GM11168 (cell line): ENCODE results near the gene DMAP1.

Experiments
- in situ Hi-C: fragments of 300-500 bp; cut with MboI; formaldehyde crosslinking; loops from one replicate; pipeline ENCODE4 v1.12.0; 2022; ENCODE audit warnings: low sequenced_read_pairs; ENCODE audit not compliant: unreplicated experiment

Gene DMAP1

DNA sequence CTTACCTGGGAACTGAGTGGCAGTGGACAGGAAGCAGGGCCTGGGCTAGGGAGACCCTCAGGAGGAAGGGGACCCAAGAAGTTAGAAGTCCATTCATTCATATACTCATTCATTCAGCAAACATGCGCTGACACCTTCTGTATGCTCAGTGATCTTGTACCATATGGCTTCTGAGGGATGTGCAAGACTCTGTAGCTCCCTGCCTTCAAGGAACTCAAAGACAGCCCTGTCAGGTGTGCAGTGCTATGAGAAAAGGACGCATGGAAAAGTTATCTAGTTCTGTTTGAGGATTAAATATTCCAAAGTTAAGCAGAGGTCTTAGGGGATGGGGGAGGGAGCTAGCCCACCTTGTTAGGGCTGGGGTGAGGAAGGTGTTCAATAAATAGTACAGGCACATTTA, 12.5 kb downstream of the DMAP1 start:
- in situ Hi-C loops, result no loop called here

DNA sequence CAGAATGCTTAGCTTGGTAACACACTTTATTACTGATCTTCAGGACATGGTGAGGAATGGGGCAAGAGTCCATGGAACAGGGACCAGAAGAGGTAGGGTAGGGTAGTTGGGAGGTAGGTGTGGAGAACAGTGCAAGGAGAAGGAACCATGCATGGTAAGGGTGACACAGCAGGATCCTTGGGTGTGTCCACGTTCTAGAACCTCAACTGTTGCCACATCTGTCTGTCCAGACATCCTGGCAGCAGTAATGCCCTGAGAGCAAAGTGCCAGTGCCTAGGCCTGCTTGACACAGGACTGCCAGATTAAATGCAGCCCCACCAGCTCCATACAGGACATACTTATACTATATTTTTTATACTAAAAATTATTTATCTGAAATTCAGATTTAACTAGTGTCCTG, 13.9 kb downstream of the DMAP1 start:
- in situ Hi-C loops, result no loop called here

DNA sequence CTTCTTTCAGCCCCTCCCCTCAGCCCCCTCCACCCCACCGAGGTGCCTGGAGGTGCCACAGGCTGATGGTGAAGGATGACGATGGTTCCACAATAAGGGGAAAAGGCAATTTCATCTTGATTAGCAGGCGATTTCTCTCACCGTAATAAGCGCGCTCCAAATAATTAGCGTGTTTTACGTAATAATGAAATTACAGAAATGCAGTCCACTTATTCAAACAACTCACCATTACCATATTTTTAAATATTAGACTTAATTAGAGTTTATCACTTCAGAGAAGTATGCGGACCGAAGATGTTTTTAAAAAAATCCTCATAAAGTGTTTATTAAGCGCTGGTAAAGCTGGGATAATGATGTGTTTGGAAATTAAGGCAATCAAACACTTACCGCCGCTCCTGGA, 14.9 kb downstream of the DMAP1 start:
- in situ Hi-C loops, result no loop called here

DNA sequence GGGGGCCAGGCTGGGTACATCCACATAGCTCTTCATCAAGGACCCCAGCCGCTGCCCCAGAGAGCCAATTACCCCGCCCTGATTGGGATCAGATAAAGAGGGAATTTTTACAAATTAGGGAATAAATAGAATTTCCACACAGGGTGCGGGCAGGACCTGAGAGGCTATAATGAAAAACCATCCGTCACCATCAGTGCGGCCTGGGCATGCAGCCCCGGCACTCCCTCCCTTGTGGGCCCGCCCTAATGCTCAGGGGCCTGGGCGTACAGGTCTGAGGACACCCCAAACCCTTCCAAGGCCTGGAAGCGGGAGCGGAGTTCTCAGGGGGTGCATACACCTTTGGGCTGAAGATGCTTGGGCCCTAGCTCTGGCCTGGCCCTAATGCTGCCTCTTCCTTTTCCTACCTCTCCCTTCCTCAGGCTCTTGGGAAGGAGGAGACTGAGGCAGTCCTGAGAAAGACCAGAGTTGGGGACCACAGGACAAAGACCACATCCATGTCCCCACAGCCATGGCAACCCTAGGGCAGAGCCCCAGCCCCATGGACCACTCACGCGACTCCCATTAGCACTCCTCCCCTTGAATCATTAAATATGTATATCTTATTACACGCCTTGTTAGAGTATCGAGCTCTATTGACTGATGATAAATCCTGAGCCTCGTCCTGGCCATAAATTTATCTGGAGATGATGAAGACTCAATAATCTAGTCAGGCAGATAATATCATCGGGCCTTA, 16.3 kb downstream of the DMAP1 start:
- in situ Hi-C loops, result no loop called here

DNA sequence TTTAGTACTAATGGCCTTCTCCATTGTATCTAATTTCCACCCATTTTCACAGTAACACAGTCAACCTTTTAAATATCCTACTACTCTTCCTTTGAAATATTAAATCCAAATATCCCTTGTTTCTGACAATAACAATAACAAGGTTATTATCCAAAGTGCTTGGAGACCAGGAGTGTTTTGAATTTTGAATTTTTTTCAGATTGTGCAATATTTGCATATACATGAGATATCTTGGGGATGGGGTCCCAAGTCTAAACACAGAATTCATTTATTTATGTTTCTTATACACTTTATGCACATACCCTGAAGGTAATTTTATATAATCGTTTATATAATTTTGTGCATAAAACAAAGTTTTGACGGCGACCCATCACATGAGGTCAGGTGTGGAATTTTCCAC, 17.5 kb downstream of the DMAP1 start:
- in situ Hi-C loops, result no loop called here

DNA sequence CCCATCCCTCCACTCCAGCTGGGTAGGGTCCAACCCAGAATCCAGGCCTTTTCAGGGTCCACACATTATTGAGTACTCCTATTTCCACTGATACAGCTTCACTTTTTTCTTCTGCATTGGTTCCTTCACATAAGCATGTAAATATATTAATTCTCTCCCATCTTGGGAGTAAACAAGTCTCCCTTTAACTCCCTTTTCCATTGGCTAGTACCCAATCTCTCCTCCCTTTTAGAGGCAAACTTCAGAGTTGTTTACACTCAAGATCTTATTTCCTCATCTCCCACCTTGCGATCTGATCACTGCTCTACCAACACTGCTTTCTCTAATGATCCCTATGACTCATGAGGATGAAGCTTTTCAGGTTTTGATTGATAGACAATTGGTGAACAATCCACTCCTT, 20.3 kb downstream of the DMAP1 start:
- in situ Hi-C loops, result no loop called here

DNA sequence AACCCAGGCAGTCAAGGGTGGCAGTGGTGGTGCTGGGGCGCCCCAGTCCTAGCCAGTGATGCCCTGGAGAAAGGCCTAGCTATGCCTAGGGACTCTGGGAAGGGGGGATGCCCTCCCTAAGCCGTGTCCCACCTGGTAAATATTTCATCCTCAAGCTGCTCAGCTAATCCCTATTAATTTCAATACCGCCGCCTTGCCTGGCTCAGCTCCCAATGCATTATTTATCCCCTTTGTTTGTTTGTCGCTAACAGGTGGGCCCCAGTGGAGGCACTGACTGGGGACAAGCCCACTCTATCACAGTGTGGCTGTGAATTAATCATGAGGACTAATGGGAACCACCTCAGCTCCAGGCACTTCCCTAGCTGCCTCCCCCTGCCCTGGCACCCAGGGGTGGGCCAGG, 22.5 kb downstream of the DMAP1 start:
- in situ Hi-C loops, result no loop called here

DNA sequence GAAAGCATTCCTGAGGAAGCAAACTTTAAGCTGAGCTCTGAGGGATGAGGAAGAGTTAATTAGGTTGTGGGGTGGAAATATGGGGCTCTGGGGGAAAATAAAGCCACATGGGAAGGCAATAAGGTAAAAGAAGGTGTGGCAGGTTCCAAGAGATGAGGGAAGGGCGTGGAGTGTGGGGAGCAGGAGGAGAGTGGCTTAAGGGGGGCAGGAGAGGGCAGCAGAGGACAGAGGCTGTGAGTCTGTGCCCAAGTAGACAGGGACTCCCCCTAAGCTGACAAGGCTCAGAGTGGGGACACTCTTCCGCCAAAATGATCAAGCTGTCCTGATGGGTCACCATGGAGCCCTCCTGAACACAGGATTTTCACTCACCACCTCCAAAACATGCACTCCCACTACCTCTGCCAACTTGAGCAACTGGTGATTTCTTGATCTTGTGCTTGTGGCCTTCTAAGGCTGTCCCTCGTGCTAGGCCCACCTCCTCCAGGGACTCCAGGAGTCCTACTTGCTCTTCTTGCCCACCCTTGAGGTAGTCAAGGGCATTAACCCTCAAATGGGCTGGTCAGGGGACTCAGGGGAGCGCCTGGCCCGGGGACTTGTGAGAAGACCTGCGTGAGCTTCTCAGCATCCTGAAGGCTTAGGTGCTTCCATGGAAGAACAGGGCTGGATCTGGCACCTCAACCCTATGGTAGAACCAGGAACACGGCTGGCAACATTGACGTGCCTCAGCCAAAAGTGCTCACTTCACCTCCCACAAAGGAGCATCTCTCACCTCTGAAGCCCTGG, 23.4 kb downstream of the DMAP1 start:
- in situ Hi-C loops, result no loop called here

DNA sequence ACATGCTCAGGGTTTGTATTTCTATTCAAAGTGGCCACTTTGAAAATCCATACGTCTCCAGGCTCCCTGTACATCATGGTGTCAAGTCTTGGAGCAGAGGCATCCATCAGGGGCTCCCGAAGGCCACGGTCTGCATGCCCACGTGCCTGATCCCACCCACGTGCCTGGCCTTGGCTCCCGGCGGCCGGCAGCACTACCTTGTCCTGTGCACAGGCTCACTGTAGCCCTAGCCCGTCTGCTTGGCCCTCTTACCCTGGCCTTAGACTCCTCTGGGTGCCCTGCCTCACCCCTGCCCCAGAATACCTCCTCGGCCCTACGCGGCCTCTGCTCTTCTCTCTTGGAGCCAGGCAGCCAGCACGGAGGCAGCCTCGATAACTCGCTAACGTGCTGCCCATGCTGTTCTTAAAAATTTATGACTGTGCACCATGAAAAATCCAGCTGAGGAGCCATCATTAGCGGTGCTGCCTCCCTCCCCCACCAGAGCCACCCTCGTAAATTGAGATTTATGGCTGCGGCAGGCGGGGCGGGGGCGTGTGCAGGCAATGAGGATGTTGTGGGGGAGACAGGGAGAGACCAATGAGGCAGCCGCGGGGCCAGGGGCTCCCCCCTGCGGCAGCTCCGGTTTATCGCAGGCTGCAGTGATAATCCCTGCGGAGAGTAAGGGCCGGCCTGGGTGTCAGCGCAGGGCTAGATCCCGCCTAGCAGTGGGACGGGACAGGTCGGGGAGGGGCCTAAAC, 24.6 kb downstream of the DMAP1 start:
- in situ Hi-C loops, result no loop called here

DNA sequence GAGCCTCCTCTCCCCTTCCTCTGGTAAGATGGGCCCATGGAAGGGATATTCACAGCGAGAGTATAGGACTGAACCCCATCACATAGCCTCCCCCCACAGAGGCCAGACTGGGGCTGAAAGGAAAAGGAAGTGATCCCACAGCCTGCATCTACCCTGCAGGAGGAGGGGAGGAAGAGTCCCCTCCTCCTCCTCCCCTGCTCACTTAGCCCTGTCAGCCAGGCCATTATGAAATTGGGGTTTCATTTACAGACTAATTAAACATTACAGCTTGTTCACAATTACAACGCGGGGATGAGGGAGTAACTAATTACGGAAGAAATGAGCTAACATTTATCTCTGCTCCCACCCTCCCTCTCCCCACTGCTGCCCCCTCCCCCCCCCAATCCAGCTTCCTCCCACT, 25.4 kb downstream of the DMAP1 start:
- in situ Hi-C loops, result no loop called here

DNA sequence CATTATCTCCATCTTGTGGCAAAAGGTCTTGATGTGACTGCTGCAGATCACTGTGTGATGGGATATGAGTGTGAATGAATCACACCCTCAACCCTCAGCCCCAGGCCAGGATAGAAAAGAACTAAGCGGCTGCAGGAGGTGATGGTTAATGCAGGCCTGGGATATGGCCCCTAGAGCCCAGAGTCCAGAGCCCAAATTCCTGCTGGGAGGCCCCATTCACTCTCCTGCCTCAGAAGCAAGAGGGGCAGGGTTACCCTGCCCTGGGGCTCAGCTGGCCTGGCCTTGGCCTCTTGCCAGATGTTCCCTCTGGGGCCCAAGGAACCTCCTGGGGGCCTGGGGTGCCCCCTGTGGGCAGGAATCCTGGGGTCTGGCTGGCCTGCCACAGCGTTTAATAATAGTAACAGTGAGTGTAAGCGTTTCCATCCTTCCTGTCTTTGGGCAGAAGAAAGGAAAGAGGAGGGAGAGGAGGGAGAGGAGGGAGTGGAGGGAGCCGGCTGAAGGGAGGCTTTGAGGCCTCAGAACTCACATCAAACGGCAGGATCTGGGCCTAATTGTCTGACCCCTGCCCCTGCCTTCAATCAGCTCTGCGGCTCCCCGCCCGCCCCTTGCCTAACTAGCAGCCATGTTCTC, 26.2 kb downstream of the DMAP1 start:
- in situ Hi-C loops, result no loop called here

DNA sequence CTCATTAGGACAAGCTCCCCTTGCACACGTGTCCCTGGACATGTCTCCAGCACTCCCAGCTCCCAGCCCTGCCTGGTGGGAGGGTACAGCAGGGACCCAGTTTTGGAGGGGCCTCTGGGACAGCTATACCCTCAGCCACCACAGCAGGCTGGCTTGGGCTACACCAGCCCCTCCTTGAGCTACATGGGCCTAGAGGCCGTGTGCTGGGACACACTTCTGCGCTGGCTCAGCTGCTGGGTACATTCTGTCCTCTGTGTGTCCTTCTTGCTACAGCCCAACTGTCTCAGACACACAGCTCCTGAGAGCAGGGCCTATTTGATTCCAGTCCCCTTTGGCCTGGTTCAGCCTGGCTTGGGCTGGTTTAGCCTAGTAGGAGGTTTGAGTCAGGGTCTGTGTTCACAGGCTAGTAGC, 26.7 kb downstream of the DMAP1 start:
- in situ Hi-C loops, result no loop called here

DNA sequence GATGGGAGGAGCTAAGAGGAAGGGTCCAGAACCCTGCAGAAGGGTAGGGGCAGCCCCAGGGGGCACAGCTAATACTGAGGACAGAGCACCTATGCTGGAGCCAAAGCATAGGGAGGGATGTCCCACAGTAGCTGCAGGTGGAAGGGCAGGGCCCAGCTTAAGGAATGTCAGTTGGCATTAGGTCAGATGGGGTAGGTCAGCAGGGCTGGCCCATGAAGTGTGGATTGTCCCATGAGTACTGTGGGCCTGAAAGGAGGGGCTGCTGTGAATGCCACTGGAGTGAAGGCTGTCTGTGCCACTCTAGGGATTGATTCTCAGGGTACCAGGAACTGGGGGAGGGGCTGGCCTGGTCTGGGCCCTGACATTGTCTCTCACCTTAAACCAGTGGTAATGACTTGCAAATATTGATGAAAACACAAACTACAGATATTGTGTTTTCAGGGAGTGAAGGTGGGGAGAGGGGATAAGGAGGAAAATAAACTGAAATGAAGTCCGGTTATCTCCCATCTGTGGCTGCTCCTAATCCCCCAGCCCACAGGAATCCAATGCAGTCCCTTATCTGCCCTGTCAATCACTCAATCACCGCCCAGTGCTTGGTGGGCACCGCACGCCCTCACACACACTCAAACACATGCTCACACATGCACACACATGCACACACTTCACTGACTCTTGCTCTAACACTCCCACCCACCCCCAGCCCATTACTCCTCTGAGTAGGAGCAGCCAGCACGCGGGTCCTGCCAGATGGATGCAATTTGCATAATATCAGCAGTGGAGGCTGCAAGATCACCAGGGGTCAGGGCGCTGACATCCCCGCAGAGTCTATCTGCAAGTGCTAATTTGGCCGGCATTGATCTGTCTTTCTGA, 27.8 kb downstream of the DMAP1 start:
- in situ Hi-C loops, result no loop called here

DNA sequence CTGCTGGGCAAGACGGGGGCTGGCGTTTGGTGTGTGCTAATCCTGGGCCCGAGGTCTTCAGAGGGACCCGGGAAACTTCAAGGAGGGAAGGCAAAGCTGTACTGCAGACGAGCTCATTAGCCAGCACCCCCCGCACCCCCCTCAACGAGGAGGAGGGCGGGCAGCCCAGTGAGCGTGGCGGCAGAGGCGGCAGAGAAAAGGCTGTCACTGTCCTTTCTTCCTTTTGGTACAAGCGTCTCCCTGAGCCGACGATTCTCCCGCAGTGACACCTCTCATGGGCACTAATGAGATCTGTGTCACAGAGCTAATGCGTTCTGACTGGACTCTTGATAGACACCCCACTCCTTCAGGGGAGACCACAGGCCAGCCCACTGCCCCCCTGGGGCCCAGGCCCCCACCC, 29.5 kb downstream of the DMAP1 start:
- in situ Hi-C loops, result no loop called here

DNA sequence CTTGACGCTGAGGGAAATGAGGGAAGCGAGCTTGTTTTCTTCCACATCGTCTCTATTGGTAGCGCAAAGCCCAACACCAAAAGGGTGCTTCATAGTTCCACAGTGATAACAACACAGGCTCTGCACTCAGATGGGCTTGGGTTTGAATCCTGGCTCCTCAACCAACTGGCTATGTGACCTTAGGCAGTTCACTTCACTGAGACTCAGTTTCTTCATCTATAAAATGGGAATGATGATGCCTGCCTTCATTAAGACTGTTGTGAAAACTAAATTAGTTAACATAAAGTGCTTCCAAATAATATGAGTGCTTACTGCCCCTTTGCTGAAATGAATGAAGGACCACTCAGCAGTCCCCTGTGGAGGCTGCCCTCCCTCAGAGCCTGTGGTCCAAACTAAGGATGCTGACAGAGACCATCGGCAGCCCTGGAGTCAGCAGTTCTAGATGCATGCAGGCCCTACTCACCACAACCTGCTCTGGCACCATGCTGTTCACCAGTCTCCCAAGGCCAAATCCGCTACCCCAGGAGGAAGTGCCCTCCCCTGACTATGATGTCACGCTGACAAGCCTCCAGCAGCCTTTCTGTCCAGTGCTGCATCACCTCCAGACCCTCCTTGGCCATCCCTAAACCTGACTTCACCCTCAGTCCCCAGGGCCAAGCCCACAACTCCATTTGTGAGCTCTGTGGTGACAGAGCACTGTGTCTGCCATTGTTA, 30.7 kb downstream of the DMAP1 start:
- in situ Hi-C loops, result no loop called here

DNA sequence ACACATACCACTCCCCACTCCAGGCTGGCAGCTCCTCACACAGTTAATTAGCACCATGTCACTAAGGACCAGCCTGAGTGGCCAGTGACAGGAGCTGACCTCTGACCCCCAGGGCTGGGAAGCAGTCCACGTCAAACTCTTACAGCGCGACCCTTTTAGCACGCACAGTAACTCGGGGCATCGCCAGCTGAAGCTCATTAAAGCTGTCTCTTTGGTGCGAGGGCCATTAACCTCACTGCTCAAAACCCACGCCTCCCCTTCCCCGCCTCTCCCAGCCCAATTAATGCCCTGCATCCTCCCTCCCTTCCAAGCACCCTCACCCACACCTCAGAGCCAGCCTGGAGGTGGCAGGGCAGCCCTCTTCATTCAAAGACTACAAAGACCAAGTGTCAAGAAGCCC, 31.7 kb downstream of the DMAP1 start:
- in situ Hi-C loops, result no loop called here

DNA sequence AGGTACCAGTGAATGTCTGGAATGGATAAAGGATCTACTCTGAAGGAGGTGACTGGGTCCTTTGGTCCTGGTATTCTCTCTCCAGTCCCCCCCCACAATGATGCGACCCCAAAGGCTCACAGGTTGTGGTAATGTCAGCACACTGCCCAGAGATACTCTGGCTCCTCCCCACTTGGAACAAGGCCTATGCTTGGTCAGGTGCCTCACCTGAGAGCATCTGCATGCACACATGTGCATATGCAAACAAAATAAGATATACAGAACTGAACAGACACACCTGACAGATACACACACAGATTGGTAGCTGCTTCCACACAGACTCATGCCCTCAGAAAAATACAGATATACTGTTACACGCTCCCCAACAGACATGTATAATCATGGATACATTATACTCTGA, 33.5 kb downstream of the DMAP1 start:
- in situ Hi-C loops, result no loop called here

DNA sequence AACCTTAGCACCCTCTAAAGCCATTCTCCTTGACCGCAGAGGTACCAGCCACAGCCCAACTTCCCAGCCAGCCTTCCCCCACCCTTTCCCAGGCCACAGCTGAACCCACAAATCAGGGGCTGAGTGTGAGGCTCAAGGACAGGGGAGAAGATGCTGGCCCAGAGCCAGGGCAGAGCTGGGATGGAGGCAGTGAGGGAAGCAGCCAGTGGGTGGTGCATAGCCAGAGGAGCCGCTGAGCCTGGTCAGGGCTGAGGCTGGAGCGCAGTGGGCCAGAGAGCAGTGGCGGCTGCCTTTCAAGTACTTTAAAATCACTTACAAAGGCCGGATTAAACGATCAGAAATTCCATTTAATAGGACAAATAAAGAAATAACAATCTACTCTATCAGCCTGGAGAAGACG, 36.3 kb downstream of the DMAP1 start:
- in situ Hi-C loops, result no loop called here

DNA sequence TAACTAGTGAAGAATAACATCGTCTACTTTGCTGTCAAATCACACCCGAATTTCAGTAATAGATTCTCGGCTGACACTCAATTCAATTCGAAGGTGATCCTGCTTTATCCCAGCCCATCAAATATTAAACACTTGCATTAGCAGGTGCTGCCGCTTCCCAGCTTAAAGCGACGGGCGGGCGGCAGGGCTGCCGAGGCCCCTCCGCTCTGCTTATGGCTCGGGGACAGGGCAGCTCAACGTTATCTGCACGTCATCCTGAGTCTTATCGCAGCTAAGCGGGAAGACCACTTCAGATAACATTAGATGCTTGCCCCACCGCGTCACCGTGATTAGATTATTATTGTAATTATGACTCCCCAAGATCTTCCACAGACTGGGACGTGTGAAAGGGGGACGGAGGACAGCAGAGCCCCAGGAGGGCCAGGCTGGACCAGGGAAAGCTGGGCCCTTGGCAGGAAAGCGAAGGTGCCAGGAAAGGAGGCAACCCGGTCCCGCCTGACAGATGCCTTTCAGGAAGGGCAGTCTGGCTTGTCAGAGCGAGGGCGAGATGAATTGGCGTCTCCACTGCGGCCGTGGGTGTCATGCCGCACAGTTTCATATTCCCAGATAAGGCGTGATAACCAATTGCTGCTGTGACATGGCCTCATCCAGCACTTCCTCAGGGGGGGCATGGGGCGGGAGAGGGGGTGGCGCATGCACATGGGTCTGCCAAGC, 37.0 kb downstream of the DMAP1 start:
- in situ Hi-C loops, result no loop called here
